ENCODE results near the gene TMEM215.

Gene TMEM215

DNA sequence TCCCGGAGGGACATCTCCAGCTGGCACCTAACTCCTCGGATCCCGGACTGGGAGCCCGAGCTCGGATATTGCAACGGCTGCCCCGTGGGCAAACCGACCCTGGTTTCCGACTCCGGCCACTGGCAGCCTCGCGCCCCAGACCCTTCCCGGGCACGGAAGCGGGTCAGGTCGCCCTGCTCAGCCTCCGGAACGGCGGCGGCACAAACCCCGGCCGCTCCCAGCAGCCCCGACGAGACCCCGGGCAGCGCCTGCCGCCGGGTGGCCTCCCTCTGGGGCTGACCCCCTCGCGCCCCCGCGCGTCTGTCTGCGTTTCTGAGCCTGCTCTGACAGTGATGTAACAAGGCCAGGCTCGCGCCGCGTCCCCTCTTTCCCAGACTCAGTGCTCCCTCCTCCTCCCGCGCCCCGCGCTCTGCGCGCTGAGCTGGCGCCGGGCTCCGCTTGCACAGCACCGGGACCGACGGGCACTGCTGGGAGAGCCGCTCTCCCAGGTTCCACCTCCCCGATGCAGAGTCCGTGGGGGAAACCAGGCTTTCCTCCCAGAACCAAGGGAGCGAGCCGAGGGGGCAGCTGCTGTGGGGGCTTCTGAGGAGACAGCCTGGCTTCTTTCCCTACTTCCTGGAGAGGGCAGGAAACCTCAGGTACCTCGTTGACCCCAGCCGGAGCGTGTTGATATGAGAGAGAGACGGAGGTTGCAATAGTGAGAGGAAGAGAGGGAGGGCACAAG lies at the start of gene TMEM215:
TMEM215 (plus strand) TSS at position 373 of the 724 bp plus-strand sequence. CDS start 644 bp downstream, outside the sequence.
- peak; percentile 0 for DNase-seq (ENCODE audit: low read depth)
- TF ChIP-seq CTCF (conservative IDR thresholded peaks at IDR 0.05; ENCODE audit: low read depth, low read length): no peak
- H3K4me3 ChIP-seq (ENCODE audit: low read depth, low read length): no peak within 1 kb of the TSS

GRCh38 chr9:32735476-32735875 lies 47.9 kb upstream of the TMEM215 start:
- no peak overlapping the region for H3K4me3 ChIP-seq (ENCODE audit: low read depth, low read length)
- DNase-seq (ENCODE audit: low read depth): no peak
- no peak for TF ChIP-seq CTCF (conservative IDR thresholded peaks at IDR 0.05; ENCODE audit: low read depth, low read length)

DNA sequence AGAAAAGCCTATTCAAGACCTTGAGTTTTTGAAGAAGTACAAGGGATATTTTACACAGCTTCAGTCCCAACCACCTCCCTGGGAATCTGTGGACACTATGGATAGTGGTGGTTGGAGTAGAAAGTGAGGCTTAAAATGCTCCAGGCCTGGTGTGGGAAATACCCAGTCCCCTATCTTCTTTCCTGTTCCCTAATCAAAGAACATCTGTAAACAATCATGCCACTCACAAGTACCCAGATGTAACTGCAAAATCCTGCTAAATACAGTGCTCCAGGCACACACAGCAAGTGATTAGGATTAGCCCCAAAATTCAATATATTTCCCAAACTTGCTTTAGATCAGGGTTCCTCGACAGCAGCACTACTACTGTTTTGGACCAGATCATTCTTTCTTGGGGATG lies 46.0 kb upstream of the TMEM215 start:
- no peak overlapping the region for H3K4me3 ChIP-seq (ENCODE audit: low read depth, low read length)
- TF ChIP-seq CTCF (conservative IDR thresholded peaks at IDR 0.05; ENCODE audit: low read depth, low read length): no peak
- DNase-seq (ENCODE audit: low read depth): no peak

- no peak overlapping the region for H3K4me3 ChIP-seq (ENCODE audit: low read depth, low read length)
- DNase-seq (ENCODE audit: low read depth): no peak
- no peak for TF ChIP-seq CTCF (conservative IDR thresholded peaks at IDR 0.05; ENCODE audit: low read depth, low read length)
Measured at GRCh38 chr9:32738501-32739172, 44.7 kb upstream of the TMEM215 start.

DNA sequence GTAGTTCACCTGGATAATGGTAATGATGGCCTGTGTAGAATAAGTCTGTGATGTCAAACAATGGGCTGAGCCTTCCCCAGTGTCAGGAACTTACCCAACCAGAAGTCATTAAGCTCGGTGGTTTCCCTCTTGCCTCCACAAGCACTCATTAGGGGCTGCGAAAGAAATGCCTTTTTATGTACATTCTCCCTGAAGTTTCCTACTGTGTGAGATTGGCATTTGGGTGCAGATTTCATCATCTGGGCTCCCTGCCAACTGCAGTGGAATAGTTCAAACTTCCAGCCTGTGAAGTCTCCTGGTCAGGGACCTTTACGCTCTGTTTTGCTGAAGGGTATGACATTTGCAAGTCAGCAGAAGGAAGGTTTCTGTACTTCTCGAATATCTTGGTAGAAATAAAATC lies 41.6 kb upstream of the TMEM215 start:
- H3K4me3 ChIP-seq (ENCODE audit: low read depth, low read length): no peak overlapping the region
- no peak for TF ChIP-seq CTCF (conservative IDR thresholded peaks at IDR 0.05; ENCODE audit: low read depth, low read length)
- peak; percentile 1 for DNase-seq (ENCODE audit: low read depth)

DNA sequence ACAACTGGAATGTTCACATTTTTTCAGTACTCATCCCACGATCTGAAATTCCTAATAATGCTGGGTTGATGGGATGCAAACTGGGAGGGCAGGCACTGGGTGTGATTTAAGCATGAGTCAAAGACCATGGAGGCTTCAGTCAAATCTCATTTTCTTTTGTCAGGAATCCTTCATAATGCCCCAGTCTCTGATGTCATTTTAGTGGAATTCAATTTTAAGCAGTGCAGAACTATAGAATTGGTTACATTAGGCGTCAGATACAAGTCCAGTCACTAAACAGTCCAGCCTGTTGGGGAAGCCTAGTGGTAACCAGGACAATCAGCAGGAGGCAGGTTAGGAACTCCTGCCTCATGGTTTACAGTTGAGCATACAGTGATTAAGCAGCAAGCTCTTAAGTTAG lies 41.0 kb upstream of the TMEM215 start:
- H3K4me3 ChIP-seq (ENCODE audit: low read depth, low read length): no peak overlapping the region
- TF ChIP-seq CTCF (conservative IDR thresholded peaks at IDR 0.05; ENCODE audit: low read depth, low read length): no peak
- no peak for DNase-seq (ENCODE audit: low read depth)

DNA sequence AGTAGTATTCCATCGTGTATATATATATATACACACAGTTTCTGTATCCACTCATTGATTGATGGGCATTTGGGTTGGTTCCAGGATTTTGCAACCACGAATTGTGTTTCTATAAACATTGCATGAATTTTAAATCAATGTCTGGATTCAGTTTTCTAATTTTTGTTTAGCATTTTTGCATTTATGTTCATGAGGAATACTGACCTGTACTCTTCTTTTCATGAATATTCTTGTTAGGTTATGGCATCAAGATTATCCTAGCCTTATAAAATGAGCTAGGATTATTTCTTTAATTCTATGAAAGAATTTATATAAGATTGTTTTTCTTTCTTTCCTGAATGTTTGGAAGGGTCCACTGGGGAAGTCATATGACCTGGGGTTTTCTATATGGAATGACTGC lies 35.3 kb upstream of the TMEM215 start:
- TF ChIP-seq CTCF (conservative IDR thresholded peaks at IDR 0.05; ENCODE audit: low read depth, low read length): no peak
- DNase-seq (ENCODE audit: low read depth): no peak
- no peak overlapping the region for H3K4me3 ChIP-seq (ENCODE audit: low read depth, low read length)

All from choroid plexus epithelial cell (primary cell).